DMS79 treated with DMSO at 0.1 percent for 48 hours (cell line): ENCODE data around the gene SERTAD2.

Experiments
- DNase-seq: peaks from one replicate; lab custom pipeline; 2025; lab: John Stamatoyannopoulos, UW

Gene SERTAD2

DNA sequence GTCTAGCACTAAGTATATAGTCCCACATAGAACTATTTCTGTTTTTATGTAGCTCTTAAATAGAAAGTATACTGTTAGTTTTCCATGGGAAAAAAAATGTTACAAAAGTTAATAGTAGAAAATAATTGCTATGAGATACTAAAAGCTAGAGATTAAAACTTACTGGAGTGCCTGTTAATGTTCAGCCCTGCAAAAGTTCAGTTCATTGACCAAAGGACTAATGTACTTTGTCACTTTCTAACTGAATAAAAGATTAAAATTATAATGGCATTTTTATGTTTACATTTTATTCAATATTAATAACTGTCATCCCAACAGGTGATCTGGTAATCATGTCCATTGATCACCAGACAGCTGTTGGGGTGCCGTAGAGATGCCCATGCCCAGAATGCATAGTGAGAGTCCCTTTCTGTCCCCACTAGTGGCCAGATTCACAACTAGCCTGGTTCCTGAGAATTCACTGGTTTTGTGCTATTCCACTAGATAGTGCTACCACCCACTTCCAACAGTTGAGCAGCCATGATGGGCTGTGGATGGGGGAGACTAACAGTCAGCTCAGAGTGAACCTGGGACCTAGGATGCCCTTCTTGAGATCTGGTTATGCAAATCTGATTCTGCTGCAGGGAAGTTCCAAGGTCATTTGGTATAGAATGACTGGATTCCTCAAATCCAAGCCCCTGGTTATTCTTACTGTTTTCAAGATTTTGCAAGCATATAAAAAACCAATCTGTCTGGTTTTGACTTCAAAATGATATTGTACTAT is 71.8 kb downstream of the SERTAD2 start:
- DNase-seq = no peak
